ENCODE measurements around the gene TCP11. TPM values are rescaled to one million over a fixed set of nuclear protein-coding genes. Genes with fewer than 3 reads are reported as not detected.

TCP11 gene
- polyA plus RNA-seq, 4 donors: 1.8 to 2.9 (median 1.9) TPM

DNA sequence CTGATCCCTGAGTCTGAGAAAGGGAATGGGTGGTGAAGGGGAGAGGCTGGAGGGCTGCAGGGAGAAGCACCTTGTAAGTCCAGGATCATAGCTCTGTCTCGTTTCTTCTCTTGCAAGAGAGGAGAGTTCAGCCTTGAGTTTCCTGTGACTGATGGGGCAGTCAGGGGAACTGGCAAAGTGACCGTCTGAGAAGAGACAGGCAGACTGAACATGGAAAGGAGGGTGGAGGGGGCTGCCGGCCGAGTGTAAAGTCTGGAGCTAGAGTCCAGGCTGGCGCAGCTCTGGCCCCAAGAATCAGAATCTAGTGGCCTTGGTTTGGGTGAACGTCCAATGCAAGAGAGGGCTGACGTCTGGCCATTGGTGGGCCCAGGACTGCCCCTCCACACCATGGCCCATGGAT is 72.5 kb downstream of the TCP11 start:
- DNase-seq (ENCODE audit: low read depth in 4 of 4, low spot score in 2 of 4): no peak

- no peak for DNase-seq (ENCODE audit: low read depth in 4 of 4, low spot score in 2 of 4)
These were observed 72.9 kb downstream of the TCP11 start for GRCh38 chr6:35068206-35068605.

Other genes with a start within 250 kb of the TCP11 start
- gene SCUBE3, start 72.6 kb upstream of the TCP11 start, polyA plus RNA-seq (ENCODE audit: insufficient read length in 4 of 4): 10 to 100 TPM; 35.2 to 62.3 (median 46.7) TPM
- 10 to 100 TPM; 35.2 to 72.6 (median 52.3) TPM for gene ZNF76, start 118.4 kb upstream of the TCP11 start, polyA plus RNA-seq (ENCODE audit: insufficient read length in 4 of 4)
- 1 to 10 TPM; 3.2 to 7.0 (median 4.6) TPM for gene DEF6, start 156.5 kb upstream of the TCP11 start, polyA plus RNA-seq (ENCODE audit: insufficient read length in 4 of 4)
- gene PPARD, start 201.2 kb upstream of the TCP11 start, polyA plus RNA-seq (ENCODE audit: insufficient read length in 4 of 4): 10 to 100 TPM; 20.5 to 30.5 (median 26.6) TPM